Ishikawa (cell line): ENCODE results near the gene KRT9.

ENCODE experiments used
- CEBPB ChIP-seq: IDR thresholded peaks from 2 replicates; pipeline ENCODE4 v1.6.1; 2012
- CREB1 ChIP-seq: IDR thresholded peaks from 2 replicates; pipeline ENCODE4 v1.6.1; 2012; ENCODE audit warnings: low read depth
- EGR1 ChIP-seq: IDR thresholded peaks from 2 replicates; pipeline ENCODE4 v1.6.1; 2012
- EP300 ChIP-seq: IDR thresholded peaks from 2 replicates; pipeline ENCODE4 v1.6.1; 2012; ENCODE audit warnings: borderline replicate concordance
- MAX ChIP-seq: IDR thresholded peaks from 2 replicates; pipeline ENCODE4 v1.6.1; 2012
- NFIC ChIP-seq: IDR thresholded peaks from 2 replicates; pipeline ENCODE4 v1.6.1; 2012
- RAD21 ChIP-seq: IDR thresholded peaks from 2 replicates; pipeline ENCODE4 v1.6.1; 2012; ENCODE audit warnings: low read depth
- REST ChIP-seq: IDR thresholded peaks from 2 replicates; pipeline ENCODE4 v1.6.1; 2012; ENCODE audit warnings: low read depth, mild to moderate bottlenecking
- TEAD4 ChIP-seq: IDR thresholded peaks from 2 replicates; pipeline ENCODE4 v1.6.1; 2012
- USF1 ChIP-seq: IDR thresholded peaks from 2 replicates; pipeline ENCODE4 v1.6.1; 2012
- YY1 ChIP-seq: IDR thresholded peaks from 2 replicates; pipeline ENCODE4 v1.6.1; 2012; ENCODE audit warnings: low read depth
- ZBTB7A ChIP-seq: IDR thresholded peaks from 2 replicates; pipeline ENCODE4 v1.6.1; 2012; ENCODE audit warnings: low read depth

DNA sequence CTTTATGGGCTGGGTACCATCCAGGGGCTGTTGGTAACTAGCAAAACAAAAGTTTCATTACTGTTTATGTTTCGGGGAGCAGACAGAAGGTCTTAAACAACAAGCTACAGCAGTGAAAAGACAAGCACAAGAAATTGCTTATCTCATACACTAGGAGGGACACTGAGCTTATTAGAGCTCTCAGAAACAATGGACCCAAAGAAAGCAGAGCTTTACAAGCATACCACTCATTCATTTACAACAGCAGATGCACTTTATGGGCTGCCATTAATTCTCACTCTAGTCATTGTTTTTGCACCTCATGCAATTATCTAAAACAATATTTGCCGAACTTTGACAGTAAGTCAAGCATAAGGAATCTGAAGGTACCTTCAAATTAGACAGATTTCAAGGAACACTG is 30.7 kb upstream of the KRT9 start:
- TF ChIP-seq TEAD4 (no peak), EP300 (no peak), CREB1 (no peak), EGR1 (no peak), CEBPB (no peak), REST (no peak), RAD21 (no peak), USF1 (no peak), ZBTB7A (no peak), YY1 (no peak), MAX (no peak), NFIC (no peak)
